GM19324 (cell line): ENCODE measurements around the gene SCAF11.
"Not testable (repeated sequence)": the region's sequence is repeated elsewhere in the genome, so short reads cannot be mapped to it uniquely, and the experiment has no call there.

ENCODE experiments used
- ATAC-seq: cut with Tn5 transposase; IDR thresholded peaks from one replicate; pipeline ENCODE4 v1.9.1; 2021; ENCODE audit warnings: mild to moderate bottlenecking, moderate library complexity; ENCODE audit not compliant: unreplicated experiment, low FRiP score

The SCAF11 gene

GRCh38 chr12:45990468-45991283, at the start of gene SCAF11:
SCAF11 (minus strand) TSS chr12:45990574; CDS start chr12:45964167, 26,407 bp downstream.
- peak; percentile 84 for ATAC-seq

DNA sequence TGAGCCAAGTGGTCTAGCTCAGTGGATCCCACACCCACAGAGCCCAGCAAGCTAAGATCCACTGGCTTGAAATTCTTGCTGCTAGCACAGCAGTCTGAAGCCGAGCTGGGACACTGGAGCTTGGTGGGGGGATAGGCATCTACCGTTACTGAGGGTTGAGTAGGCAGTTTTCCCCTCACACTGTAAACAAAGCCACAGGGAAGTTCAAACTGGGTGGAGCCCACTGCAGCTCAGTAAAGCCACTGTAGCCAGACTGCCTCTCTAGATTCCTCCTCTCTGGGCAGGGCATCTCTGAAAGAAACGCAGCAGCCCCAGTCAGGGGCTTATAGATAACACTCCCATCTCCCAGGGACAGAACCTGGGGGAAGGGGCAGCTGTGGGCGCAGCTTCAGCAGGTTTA, 46.7 kb upstream of the SCAF11 start:
- ATAC-seq = not testable (repeated sequence)

DNA sequence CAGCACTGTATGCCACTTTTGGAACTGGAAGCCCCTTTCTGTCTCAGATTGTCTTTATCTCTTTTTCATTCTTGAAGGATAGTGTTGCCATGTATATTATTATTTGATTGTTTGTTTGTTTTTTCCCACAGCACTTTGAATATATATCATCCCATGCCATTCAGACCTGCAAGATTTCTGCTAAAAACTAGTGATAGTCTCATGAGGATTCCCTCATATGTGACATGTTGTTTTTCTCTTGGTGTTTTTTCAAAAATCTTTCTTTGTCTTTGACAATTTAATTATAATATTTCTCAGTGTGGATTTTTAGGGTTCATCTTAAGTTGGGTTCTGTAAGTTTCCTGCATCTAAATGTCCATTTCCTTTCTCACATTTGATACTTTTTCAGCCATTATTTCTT, 36.8 kb upstream of the SCAF11 start:
- no peak for ATAC-seq

GRCh38 chr12:46024099-46024498, 33.7 kb upstream of the SCAF11 start:
- no peak for ATAC-seq

GRCh38 chr12:46020768-46021167, 30.4 kb upstream of the SCAF11 start:
- no peak for ATAC-seq

- not testable (repeated sequence) for ATAC-seq
Observed at GRCh38 chr12:46018712-46019111, 28.3 kb upstream of the SCAF11 start.

DNA sequence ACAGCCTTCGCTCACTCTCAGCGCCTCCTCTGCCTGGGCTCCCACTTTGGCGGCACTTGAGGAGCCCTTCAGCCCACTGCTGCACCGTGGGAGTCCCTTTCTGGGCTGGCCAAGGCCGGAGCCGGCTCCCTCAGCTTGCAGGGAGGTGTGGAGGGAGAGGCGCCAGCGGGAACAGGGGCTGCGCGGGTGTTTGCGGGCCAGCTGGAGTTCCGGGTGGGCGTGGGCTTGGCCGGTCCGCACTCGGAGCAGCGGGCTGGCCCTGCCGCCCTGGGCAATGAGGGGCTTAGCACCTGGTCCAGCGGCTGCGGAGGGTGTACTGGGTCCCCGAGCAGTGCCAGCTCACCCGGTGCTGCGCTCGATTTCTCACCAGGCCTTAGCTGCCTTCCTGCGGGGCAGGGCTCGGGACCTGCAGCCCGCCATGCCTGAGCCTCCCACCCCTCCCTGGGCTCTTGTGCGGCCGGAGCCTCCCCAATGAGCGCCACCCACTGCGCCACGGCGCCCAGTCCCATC, 27.5 kb upstream of the SCAF11 start:
- ATAC-seq = not testable (repeated sequence)

GRCh38 chr12:46005823-46006222, 15.4 kb upstream of the SCAF11 start:
- no peak for ATAC-seq

GRCh38 chr12:46005151-46005797, 14.9 kb upstream of the SCAF11 start:
- ATAC-seq = no peak

DNA sequence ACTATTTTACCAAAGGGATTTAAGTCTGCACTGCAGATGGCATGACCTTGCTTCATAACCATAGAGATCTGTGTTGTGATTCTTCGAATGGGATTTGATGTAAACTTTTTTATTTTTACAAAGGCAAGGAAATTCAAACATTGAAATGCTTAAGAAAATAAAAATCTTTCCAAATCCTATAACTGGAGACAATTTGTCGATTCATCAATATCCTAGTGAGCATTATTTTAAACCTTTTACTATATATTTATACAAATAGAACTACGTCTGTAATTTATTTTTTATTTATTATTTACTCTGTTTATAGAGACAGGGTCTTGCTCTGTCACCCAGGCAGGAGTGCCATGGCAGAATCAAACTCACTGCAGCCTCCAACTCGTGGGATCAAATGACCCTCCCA, 14.3 kb upstream of the SCAF11 start:
- no peak for ATAC-seq

- not testable (repeated sequence) for ATAC-seq
Observed at GRCh38 chr12:46000076-46000475, 9.7 kb upstream of the SCAF11 start.

GRCh38 chr12:45994736-45995135, 4.4 kb upstream of the SCAF11 start:
- no peak for ATAC-seq

DNA sequence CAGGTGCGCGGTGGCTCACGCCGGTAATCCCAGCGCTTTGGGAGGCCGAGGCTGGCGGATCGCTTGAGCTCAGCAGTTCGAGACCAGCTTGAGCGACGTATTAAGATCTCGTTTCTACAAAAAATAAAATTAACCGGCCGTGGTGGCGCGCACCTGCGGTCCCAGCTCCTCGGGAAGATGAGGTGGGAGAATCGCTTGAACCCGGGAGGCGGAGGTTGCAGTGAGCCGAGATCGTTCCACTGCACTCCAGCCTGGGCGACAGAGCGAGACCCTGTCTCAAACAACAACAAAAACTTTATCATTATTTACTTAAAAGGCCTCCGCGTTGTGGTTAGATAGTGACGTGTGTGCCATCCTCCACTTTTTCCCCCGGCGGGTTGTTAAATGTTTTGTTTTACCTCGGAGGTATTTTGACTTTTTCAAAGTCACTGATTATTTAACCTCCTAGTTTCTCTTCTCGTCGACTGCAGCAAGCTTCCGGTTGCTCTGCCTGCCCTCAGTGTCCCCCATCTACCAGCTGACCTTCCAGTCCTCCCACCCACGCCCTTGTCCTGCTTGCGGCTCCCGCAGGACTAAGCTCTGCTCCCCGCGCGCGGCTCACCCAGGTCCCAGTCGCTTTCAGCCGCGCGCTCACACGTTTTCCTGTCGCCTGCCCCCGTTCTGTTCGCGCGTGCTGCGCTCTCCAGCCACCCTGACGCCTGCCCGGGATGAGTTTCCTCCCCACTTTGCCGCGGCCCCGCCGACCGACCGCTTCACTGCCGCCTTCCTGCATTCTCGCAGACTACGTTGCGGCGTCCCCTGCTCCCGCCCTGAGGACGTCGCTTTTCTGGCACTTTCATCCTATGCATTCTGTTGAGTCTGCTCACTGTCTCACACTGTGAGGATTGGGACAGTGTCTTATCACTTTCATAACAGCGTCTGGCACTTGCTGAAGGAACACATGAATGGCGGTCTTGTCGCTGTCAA, 1.2 kb upstream of the SCAF11 start:
- no peak for ATAC-seq

DNA sequence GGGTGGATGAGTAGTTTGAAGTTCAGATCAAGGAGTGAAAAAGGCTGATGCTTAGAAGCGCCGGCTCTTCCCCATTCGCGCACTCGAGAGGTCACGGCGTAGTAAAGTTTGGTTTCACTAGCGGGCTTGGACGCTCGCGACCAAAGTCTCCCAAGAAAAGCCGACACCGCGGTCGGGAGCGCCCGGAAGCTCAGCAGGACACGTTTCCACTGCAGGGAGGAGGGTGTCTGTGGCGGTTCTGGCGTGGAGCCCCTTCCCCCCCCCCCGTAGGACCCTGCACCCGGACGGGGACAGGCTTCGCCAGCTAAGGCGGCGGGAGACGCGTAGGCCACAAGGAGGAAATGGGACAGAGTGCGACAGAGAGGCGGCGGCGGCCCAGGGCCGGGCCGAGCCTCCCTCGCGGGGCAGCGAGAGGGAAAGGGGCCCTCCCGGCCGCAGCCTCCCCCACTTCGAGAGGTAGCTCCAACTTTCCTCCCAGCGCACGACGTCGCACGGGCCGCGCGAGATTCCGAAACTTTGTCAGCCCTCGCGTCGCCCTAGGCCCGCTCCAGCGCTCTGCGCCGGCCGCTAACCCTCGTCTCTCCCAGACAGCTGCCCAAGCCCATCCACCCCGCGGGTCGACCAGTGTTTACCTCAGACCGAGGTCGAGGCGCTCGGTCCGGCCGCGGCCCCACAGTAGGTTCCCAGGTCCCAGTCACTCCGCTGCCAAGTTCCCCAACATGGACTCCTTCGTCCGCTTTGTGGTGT, 480 bp downstream of the SCAF11 start:
- peak; percentile 27 for ATAC-seq

GRCh38 chr12:45989287-45989686, 1.1 kb downstream of the SCAF11 start:
- ATAC-seq = no peak

DNA sequence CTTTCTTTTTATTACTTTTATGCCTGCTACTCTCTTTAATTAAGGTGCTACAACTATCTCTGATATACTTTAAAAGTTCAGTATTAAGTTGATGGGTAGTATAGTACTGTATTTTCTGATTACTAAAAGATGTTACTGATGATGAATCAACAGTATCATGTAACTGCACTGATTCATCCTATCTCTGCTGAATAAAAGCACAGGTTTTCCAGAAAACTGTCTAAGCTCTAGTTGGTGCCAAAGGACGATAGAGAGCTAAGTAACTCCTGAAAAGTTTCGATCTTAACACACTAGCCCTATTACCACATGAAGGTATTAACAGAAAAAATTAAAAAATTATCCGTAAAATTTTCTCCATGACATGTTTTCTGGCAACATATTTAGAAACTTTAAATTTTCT, 2.1 kb downstream of the SCAF11 start:
- no peak for ATAC-seq

GRCh38 chr12:45987340-45987727, 3.0 kb downstream of the SCAF11 start:
- ATAC-seq = no peak

DNA sequence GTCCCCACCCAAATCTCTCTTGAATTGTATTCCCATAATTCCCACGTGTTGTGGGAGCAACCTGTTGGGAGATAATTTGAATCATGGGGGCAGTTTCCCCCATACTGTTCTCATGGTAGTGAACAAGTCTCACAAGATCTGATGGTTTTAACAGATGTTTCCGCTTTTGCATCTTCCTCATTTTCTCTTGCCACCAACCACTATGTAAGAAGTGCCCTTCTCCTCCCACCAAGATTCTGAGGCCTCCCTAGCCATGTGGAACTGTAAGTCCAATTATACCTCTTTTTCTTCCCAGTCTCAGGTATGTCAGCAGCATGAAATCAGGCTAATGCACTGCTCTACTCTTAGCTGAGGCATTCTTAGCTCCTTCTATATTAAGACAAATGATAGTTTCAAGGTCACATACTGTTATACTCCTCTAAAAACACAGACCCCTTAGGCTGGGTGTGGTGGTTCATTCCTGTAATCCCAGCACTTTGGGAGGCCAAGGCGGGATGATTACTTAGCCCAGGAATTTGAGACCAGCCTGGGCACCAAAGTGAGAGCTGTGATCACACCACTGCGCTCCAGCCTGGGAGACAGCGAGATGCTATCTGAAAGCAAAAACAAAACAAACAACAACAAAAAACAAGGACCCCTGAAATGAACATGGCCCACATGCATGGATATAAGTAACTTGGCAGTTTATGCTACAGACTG, 3.6 kb downstream of the SCAF11 start:
- no peak for ATAC-seq

- ATAC-seq = no peak
Observed at GRCh38 chr12:45981075-45981837, 9.1 kb downstream of the SCAF11 start.
